ENCODE results near the gene EIF2AK2.

DNA sequence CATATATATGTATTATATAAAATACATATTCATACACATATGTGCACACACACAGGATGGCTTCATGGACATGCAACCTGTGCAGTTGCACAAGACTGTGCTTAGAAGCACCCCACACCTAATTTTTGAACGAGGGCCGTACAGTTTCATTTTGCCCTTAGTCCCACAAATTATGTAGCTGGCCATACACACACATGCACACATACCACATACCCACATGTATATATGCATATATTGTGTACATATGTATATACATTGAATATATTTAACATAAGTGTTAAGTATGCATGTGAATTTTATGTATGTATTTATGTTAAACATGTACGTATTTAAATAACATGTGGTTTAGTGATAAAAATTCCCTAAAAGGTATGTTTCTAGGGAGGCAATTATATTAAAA, 54.2 kb downstream of the EIF2AK2 start:
- TF ChIP-seq NFIC (IDR thresholded peaks at IDR 0.05; ENCODE audit: low read depth, low read length): no peak
- TF ChIP-seq, protein P1, sequence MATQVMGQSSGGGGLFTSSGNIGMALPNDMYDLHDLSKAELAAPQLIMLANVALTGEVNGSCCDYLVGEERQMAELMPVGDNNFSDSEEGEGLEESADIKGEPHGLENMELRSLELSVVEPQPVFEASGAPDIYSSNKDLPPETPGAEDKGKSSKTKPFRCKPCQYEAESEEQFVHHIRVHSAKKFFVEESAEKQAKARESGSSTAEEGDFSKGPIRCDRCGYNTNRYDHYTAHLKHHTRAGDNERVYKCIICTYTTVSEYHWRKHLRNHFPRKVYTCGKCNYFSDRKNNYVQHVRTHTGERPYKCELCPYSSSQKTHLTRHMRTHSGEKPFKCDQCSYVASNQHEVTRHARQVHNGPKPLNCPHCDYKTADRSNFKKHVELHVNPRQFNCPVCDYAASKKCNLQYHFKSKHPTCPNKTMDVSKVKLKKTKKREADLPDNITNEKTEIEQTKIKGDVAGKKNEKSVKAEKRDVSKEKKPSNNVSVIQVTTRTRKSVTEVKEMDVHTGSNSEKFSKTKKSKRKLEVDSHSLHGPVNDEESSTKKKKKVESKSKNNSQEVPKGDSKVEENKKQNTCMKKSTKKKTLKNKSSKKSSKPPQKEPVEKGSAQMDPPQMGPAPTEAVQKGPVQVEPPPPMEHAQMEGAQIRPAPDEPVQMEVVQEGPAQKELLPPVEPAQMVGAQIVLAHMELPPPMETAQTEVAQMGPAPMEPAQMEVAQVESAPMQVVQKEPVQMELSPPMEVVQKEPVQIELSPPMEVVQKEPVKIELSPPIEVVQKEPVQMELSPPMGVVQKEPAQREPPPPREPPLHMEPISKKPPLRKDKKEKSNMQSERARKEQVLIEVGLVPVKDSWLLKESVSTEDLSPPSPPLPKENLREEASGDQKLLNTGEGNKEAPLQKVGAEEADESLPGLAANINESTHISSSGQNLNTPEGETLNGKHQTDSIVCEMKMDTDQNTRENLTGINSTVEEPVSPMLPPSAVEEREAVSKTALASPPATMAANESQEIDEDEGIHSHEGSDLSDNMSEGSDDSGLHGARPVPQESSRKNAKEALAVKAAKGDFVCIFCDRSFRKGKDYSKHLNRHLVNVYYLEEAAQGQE (IDR thresholded peaks at IDR 0.05; ENCODE audit: low read depth, low read length): no peak

Measured in GM12878 (cell line).